Kasumi-1 (cell line): ENCODE results near the gene WBP2.
A peak's percentile ranks its signal among the peaks of the same experiment; 100 is the strongest.

ENCODE experiments used
- DNase-seq, 2 experiments: peaks; one replicate each; lab custom pipeline; 2025; lab: John Stamatoyannopoulos, UW

The WBP2 gene

DNA sequence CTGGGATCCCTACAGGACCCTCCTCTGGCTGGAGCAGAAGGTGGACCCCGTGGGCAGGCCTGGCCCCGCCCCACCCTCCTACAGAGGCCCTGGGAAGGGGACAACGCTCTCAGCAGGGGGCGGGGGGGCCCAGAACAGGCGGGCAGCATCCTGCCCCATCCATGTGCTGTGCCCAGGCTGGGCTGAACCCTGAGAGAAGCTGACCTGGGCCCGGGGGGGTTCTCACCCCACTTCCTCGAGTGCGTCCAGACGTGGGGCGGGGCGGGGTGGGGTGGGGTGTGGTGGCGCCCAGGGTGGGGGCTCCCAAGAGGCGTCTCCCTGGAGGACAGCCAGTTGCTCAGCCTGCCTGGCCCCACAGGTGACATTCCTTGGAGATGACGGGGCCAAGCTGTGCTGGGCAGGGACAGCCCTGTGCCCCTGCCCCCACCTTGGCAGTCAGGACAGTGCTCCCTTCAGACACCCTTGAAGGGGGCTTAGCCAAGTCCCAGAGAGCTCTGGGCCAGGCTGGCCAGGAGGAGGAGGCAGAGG, 10.5 kb downstream of the WBP2 start:
- peak; percentile 85 to 91 for DNase-seq

DNA sequence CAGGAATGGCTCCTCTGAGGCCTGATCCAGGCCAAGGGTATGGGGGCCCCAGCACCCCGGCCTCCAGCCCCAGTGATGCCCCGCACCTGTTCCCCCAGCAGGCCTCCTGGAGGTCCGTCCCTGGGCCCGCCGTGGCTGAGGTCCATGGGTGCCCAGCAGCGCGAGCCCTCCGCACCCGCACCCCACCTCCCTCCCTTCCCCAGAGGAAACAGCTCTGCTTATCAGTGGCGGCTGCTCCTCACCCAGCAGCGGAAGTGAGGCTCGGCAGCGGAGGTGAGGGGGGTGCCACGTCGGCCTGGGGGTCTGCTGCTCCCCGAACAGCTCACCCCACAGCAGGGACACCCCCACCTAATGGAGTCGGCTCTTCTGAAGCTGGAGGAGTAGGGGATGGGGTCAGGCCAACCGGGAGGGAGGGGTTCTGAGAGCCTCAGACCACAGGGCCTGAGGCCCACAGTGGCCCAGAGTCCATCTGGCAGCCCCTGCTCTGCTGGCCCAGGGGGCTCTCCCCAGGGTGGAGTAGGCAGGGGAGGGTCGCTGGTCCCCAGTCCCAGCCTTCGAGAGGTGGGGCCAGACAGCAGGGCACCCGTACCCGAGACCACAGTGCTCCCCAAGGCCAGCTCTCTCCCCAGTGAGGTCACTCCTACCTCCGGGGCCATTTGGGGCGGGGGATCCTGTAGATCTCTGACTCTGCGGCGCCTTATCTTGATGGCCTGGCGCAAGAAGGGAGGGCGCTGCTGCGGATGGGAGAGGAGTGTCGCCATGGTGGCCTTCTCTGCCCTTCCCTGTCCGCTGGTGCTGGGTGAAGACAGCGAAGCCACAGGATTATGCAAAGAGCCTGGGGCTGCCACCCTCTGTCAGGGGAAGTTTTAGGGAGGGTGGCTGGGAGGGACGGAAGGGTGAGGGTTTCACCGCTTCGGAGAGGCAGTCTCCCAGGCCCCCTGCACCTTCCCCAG, 11.3 kb downstream of the WBP2 start, which contains the start of gene UNC13D:
TSS of gene UNC13D (minus strand) at position 828 of the 953 bp plus-strand sequence. CDS start at position 761, 67 bp downstream.
- DNase-seq: peak; percentile 85 to 91

DNA sequence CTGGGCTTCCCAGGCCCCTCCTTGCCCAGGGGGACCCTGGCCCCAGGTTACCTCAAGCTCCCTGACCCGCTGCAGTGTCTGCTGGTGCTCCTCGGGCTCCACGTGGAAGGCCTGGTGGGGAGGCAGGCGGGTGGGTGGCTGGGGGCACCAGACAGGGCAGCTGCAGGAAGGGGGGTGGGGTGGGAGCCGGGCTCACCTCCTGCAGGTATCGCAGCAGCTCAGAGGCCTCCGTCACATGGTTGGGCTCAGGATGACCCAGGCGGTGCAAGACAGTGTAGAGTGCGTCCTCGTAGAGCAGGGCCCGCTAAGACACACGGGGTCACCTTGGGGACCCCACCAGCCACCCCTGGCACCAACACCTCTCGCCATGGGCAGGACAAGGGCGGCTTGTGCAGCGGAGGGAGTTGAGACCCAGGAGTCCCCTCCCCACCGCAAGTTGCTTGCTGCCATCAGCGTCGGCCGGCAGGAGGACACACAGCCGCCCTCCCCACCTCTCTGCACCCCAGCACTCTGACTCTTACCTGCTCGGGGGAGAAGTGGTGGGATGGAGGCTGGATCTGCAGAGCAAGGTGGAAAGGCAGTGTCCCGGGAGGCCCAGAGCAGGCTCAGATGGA, 12.1 kb downstream of the WBP2 start:
- no peak for DNase-seq

DNA sequence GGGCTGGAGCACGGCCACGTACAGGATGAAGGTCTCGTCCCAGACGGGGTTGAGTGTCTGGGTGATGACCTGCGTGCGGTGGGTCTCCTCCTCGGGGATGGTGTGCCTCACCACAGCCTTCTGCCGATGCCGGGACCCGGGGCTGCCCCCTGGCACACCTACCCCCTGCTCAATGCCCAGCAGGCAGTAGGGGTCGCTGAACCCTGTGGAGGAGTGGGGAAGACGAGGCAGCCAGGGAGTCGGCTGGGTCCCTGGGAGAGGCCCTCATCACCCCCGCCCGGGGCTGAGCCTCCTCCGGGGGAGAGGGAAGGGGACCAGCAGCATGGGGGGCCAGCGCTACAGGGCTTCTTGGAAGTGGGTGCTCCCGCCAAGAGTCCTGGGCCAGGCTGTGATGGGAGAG, 12.7 kb downstream of the WBP2 start:
- DNase-seq: no peak

DNA sequence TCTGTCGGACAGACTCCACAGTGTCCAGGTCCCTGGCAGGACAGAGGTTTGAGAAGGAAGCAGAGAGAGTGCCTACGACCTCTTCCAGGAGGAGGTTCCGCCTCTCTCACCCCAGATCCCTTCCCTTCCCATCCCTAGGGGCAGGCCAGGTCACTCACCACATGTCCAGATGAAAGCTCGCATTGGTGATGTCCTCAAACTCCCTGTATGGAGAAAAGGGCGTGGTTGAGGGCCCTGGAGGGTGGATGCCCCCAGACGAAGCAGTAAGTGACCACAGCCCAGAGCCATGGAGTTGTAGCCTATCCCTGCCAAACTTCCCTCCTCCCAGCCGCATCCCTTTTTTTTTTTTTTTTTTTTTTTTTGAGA, 14.4 kb downstream of the WBP2 start:
- no peak for DNase-seq

DNA sequence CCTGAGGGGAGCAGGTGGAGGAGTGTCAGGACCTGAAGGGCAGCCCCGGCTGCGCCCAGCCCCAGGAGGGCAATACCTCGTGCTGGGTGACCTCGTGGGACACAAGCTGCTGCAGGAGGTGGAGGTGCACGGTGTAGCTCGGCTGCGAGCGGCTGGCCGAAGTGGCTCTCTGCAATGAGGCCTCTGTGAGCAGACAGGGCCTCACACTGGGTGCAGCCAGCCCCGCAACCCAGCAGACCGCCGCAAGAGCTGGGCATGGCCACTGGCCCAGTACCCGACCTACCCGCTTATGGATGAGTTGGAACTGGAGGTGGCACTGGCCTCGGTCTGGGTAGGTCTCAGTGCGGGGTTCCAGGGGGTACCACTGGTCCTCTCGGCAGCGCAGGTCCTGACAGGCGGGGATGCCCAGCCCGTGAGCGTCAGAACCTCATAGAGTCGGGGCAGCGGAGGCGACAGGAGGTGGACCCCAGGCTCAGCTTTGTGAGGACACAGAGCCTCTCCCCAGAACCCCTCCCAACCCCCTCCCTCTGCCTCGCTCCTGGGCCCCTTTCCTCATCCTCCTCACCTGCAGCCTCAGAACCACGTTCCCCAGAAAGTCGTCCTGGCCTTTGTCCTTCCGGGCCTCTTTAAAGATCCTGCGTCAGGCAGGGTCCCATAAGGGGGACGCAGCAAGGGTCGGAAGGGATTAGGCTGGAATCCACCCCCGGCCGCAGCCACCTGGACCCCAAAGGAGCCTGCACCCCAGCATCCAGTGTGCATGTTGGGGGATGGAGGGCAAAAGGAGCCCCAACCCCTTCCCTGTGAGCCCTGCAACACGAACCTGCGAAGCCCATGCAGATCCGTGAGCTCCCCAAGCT, 15.0 kb downstream of the WBP2 start:
- no peak for DNase-seq

DNA sequence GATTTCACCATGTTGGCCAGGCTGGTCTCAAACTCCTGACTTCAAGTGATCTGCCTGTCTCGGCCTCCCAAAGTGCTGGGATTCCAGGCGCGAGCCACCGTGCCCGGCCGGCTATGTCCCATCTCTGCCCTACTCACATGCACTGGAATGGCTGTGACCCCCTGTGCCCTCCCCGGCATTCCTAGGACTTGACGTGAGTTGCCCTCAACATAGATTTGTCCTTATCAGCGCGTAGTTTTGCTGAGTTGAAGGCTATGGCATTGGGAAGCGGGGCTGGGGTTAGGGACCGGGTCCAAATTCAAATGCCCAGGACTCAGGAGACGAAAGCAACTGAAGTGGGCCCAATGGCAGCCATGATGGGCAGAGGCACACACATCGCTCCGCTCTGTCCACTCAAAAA, 16.7 kb downstream of the WBP2 start:
- no peak for DNase-seq

DNA sequence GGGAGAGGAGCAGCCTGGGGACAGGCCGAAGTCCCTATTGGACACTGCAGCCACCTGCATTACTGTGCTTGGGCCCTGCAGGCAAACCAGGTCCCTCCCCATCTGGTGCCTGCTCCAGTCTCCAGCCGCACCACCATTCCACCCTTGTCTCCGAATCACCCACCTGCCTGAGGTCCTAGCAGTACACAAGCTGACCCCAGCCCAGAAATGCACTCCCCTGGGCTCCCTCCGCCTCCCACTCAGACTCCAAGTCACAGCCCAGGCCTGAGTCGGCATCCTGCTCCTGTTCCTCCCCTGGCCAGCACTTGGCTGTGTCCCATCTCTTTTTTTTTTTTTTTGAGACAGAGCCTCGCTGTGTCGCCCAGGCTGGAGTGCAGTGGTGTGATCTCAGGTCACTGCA, 17.2 kb downstream of the WBP2 start:
- no peak for DNase-seq

DNA sequence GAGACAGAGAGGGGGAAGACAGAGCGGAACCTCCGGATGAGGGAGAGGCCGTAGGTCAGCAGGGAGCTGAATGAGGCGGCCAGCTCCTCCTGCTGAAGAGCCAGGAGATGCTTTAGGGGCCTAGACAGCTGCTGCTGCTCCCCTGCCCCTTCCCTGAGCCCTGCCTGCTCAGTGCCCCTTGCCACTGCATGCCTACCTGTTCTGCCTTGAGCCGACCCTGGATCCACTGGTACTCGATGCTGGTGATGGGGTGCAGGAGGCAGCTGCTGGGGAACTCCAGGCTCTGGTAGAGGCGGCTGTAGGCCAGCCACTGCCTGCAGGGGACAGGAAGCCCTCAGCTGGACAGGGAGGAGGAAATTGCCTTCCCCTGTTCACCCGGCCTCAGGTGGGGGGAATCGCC, 18.5 kb downstream of the WBP2 start:
- DNase-seq: no peak

DNA sequence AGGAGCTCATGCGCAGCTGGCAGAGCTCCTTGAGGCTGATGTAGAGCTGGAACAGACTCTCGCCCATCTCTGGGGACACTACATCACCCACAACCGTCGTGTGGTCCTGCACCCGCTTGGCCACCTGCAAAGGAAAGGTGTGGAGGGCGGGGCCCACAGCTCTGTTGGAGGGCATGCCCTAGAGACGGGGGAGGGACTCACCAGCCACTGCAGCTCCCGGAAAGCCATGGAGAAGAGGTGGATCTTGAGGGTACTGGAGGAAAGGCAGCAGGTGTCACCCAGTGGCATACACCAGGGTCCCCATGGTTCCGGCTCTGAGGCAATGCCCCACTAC, 19.5 kb downstream of the WBP2 start:
- DNase-seq: no peak

DNA sequence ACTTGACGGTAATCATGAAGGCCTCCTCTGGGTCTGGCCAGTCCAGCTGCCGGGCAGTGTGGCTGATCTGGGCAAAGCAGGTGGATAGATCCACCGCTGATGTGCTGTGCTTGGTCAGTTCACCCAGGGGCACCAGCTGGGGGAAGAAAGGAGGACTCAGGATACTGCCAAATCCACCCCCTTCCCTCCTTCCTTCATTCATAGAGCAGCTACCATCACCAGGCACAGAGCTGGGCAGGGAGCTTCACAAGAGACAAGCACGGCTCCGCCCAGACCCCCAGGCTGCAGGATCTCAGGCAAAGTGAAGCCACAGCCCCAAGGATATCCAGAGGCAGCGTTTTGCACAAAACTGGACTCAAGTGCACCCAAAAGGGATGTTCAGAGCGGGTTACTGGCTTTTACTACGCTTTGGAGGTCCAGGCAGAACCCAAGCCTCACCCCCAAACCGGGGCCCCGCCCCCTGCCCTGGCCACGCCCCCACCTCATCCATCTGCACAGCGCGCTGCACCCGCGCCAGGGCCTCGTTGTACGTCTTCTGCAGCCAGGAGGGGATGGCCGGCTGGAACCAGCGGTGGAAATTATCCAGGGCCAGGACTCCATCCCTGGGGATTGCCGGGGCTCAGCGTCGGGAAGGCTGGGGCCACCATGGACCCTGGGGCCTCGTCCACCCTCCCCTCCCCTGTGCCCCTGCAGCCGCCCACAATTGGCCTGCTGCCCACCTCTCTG, 20.0 kb downstream of the WBP2 start:
- DNase-seq: no peak

DNA sequence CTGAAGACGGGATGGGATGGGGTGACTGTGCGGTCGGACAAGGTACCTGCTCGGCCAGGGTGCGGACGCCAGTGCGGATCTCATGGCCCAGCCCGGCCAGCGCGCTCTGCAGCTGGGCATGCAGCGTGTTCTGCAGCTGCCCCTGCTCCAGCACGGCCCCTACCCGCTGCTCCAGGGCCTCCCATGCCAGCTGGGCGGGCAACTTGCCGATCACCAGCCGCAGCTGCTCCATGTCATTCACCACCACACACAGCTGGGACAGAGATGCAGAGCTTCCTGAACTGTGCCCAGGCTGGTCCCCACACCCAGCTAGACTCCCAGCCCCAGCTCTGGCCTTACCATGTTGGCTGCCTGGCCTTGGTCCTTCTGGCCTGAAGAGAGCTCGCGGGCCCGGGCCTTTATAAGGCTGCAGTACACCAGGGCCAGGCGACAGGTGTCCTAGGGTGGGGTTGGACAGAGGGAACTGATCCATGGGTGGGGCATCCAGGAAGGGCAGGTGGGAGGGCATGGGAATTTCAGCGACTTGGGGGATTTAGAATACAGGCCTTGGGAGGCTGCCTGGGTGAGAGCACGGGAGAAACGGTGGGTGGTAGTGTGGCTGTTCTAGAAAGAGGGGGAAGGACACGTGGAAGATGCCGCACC, 20.7 kb downstream of the WBP2 start:
- DNase-seq: no peak

DNA sequence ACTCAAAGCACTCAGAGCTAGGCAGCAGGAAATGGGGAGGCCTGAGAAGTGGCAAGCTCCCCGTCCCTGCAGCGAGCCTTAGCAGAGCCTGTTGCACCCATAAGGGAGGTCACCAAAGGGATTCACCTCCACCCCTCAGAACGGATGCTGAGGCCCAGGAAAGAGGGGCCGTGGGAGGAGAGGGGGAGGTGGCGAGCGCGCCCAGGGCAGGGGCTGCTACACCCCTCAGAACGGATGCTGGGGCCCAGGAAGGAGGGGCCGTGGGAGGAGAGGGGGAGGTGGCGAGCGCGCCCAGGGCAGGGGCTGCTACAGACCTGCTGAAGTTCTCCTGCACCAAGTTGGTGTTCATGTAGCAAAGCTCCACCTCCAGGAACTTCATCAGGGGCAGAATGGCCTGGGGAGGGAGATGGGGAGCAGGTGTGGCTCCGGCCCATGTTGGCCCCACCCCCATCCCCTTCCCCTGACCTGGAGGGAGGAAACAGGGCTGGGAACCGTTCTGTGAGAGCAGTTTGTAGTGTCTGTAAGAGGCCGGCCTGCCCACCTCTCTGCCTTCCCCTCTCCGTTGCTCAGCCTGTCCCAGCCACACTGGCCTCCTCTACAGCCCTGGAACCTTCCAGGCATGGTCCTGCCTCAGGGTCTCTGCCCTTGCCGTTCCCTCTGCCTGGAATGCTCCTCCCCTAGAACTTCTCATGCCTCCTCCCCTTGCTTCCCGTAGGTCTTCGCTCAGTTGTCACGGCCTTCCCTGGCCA, 22.3 kb downstream of the WBP2 start:
- peak; percentile 95 to 96 for DNase-seq

DNA sequence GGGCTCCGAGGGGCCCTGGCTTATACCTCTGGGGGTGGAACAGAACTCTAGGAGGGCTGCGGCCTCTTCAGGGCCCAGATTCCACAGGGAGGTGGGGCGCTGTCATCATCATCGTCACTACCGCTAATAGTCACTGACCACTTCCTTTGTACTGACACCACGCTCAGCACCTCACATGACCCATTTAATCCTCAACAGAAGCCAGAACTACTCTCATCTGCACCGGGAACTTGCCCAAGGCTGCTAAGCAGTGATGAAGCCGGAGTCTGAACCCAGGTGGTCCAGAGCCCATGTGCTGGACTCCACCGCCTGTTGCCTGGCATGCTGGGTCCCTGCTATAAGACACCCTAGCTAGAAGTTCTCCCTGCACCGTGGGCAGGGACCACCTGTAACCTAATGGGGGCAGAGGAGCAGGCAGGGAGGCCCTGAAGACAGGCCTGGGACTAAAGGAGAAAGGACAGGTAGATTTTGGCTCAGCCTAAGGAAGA, 22.9 kb downstream of the WBP2 start:
- peak; percentile 91 to 93 for DNase-seq

DNA sequence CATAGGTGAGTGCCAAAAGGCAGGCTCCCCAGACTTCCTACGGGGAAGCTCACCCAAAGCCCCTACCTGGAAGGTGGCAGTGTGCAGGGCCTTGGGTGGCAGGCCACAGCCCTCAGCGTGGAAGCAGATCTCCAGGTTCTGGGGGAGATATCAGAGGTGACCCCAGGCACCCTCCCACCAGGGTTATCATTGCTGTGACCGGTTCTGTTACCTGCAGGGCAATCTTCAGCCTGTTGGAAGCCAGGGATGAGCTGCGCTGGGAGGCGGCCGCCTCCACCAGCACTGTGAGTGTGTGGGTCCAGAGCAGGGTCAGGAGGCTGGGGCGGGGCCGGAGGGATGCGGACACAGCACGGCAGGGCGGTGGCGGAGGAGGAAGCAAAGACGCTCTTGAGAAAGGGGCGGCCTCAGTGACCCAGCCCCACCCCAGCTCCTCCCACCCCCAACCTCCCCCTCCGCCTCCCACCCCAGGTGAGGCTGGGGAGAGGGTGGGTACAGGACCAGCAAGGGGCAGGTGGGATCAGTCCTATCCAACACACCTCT, 24.0 kb downstream of the WBP2 start:
- no peak for DNase-seq

DNA sequence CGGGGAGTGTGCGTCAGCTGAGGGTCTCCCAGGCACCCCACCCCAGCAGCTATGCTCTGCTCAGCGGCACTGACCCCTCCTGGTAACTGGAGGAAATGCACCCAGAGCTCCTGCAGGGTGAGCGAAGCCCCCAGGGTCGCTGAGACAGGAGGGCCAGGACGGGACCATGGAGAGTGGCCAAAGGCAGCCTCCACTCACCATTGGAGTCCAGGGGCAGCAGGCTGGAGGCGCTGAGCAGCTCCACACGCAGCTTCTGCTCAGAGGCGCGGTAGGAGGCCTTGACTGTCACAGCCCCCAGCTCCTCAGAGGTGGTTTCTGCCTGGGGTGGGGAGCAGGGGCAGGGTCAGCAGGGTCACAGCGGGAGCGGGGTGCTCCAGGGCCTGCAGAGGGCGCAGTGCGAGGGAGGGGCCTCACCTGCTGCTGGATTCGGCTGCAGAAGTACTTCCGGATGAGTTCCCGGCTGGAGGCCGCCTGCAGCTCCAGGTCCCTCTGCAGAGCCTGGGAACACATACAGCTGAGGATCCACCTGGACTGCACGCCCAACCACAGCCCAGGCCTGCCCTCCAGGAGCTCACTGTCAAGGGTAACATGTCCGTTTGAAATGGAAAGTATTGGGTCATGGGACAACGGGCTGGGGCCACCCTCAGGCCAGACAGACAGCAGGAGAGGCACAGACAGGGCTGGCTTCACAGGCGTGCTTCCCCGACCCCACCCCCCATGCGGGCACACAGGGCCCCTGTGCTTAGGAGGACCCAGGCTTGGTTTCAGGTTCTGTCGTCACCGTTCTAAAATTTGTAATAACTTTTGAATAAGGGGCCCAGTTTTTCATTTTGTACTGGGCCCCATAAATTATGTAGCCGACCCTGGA, 24.7 kb downstream of the WBP2 start:
- DNase-seq: peak in 1 of 2 experiments; percentile 25

DNA sequence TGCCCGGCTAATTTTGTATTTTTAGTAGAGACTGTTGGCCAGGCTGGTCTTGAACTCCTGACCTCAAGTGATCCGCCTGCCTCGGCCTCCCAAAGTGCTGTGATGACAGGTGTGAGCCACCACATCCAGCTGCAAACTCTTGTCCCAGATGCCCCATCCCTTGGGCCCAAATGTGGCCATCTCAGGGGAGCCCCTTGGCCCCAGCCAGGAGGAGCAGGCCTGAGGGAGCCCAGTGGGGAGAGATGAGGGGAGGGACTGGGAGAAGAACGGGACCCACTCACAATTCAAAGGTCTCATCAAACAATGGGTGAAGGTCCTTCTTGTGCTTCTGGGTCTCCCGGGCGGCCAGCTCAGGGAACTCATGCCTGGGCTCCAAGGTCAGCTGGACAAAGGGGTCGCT, 25.4 kb downstream of the WBP2 start:
- no peak for DNase-seq

DNA sequence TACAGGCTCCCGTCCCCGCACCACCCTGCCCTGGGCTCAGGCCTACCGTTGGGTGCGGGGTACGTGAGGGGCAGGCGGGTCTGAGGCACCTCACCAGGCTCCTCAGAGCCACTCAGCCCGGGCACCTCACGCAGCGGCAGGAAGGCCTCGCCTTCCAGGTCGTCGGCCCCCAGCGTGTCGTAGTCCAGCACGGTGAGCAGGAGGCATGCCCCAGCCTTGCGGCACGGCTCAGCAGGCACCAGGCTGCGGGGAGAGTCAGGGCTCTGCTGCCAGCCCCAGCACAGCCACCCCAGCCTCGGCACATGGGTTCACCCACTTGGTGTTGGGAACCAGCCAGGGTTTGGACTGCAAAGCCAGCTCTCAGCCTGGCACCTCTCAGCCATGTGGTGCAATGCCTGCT, 26.4 kb downstream of the WBP2 start:
- DNase-seq: no peak

DNA sequence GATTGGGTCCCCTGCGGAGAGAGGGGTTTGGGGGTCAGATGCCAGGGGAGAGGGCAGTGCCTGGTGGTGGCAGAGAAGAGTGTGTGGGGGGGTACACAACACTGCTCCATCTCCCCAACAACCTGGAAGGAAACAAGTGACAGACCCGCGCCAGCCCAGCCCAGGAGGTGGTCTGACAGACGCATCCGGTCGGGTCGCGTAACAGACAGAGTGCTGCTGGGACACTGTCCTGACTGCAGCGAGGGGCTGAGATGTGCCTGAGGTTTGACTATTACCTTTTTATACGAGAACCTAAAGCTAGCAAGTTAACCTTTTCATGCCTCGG, 27.1 kb downstream of the WBP2 start:
- peak; percentile 54 to 63 for DNase-seq
